IPS-18a (cell line): ENCODE results near the gene LRIT1.

Experiments
- H3K27ac ChIP-seq: one replicate; pipeline ENCODE4 v1.5.1; 2013; ENCODE audit warnings: low read length
- H3K27me3 ChIP-seq: one replicate; pipeline ENCODE4 v1.6.1; 2013; ENCODE audit warnings: mild to moderate bottlenecking, low read length; ENCODE audit not compliant: control insufficient read depth, insufficient read depth
- H3K36me3 ChIP-seq: one replicate; pipeline ENCODE4 v1.6.1; 2013; ENCODE audit warnings: low read depth, low read length; ENCODE audit not compliant: control insufficient read depth
- H3K4me1 ChIP-seq: one replicate; pipeline ENCODE4 v1.6.1; 2013; ENCODE audit warnings: low read depth, low read length; ENCODE audit not compliant: control insufficient read depth
- H3K4me3 ChIP-seq: one replicate; pipeline ENCODE4 v1.5.1; 2013; ENCODE audit warnings: low read length
- H3K9ac ChIP-seq: one replicate; pipeline ENCODE4 v1.6.1; 2013; ENCODE audit warnings: mild to moderate bottlenecking, low read length, moderate library complexity
- H3K9me3 ChIP-seq: one replicate; pipeline ENCODE4 v1.6.1; 2013; ENCODE audit warnings: low read depth, low read length; ENCODE audit not compliant: control insufficient read depth

LRIT1 gene

GRCh38 chr10:84196083-84196482 lies 45.3 kb downstream of the LRIT1 start:
- Histone ChIP-seq H3K27me3 (peaks cover 41% of the 10 kb centered on the region), H3K36me3 (no peaks in the 10 kb centered on the region), H3K4me1 (no peaks in the 10 kb centered on the region), H3K27ac (no peak overlapping the region), H3K9ac (no peak overlapping the region), H3K4me3 (no peak overlapping the region), H3K9me3 (no peaks in the 10 kb centered on the region)

GRCh38 chr10:84195044-84195830 lies 46.1 kb downstream of the LRIT1 start:
- no peaks in the 10 kb centered on the region for H3K36me3 ChIP-seq
- no peak overlapping the region for H3K27ac ChIP-seq
- no peak overlapping the region for H3K9ac ChIP-seq
- no peaks in the 10 kb centered on the region for H3K9me3 ChIP-seq
- H3K27me3 ChIP-seq, result peaks cover 41% of the 10 kb centered on the region
- H3K4me1 ChIP-seq, result no peaks in the 10 kb centered on the region
- peak overlapping the region; percentile 63 for H3K4me3 ChIP-seq

GRCh38 chr10:84194424-84195043 lies 46.8 kb downstream of the LRIT1 start, which contains the start of gene CDHR1:
Gene CDHR1 (plus strand): TSS chr10:84194537. CDS start chr10:84194761, 224 bp downstream.
- Histone ChIP-seq H3K27ac (no peak within 1 kb of the TSS), H3K4me3 (peak within 1 kb of the TSS; percentile 63), H3K27me3 (peaks cover 41% of the 10 kb centered on the region), H3K4me1 (no peaks in the 10 kb centered on the region), H3K9ac (no peak within 1 kb of the TSS), H3K36me3 (no peaks in the 10 kb centered on the region), H3K9me3 (no peaks in the 10 kb centered on the region)

GRCh38 chr10:84193846-84194423 lies 47.4 kb downstream of the LRIT1 start:
- Histone ChIP-seq H3K9me3 (no peaks in the 10 kb centered on the region), H3K4me1 (no peaks in the 10 kb centered on the region), H3K27ac (no peak overlapping the region), H3K9ac (no peak overlapping the region), H3K4me3 (peak overlapping the region; percentile 63), H3K36me3 (no peaks in the 10 kb centered on the region), H3K27me3 (peaks cover 41% of the 10 kb centered on the region)

- Histone ChIP-seq H3K4me3 (no peak overlapping the region), H3K27ac (no peak overlapping the region), H3K4me1 (no peaks in the 10 kb centered on the region), H3K36me3 (no peaks in the 10 kb centered on the region), H3K27me3 (peaks cover 41% of the 10 kb centered on the region), H3K9me3 (no peaks in the 10 kb centered on the region), H3K9ac (no peak overlapping the region)
Observed at GRCh38 chr10:84193327-84193726, 48.0 kb downstream of the LRIT1 start.

- H3K27me3 ChIP-seq, result peaks cover 35% of the 10 kb centered on the region
Observed at GRCh38 chr10:84191106-84191505, 50.2 kb downstream of the LRIT1 start.

GRCh38 chr10:84190621-84191020 lies 50.7 kb downstream of the LRIT1 start:
- no peaks in the 10 kb centered on the region for H3K9me3 ChIP-seq
- peaks cover 30% of the 10 kb centered on the region for H3K27me3 ChIP-seq
- H3K4me1 ChIP-seq, result no peaks in the 10 kb centered on the region
- H3K4me3 ChIP-seq, result no peak overlapping the region
- H3K9ac ChIP-seq, result no peak overlapping the region
- H3K27ac ChIP-seq, result no peak overlapping the region
- no peaks in the 10 kb centered on the region for H3K36me3 ChIP-seq

More at GRCh38 chr10:84191106-84191505, 50.2 kb downstream of the LRIT1 start:
- no peak overlapping the region for H3K4me3 ChIP-seq
- no peak overlapping the region for H3K9ac ChIP-seq
- H3K4me1 ChIP-seq, result no peaks in the 10 kb centered on the region
- H3K27ac ChIP-seq, result no peak overlapping the region
- H3K9me3 ChIP-seq, result no peaks in the 10 kb centered on the region
- H3K36me3 ChIP-seq, result no peaks in the 10 kb centered on the region

GRCh38 chr10:84188815-84189214 lies 52.5 kb downstream of the LRIT1 start:
- H3K9ac ChIP-seq, result no peak overlapping the region
- H3K27me3 ChIP-seq, result peaks cover 13% of the 10 kb centered on the region
- no peaks in the 10 kb centered on the region for H3K4me1 ChIP-seq
- no peak overlapping the region for H3K27ac ChIP-seq
- no peak overlapping the region for H3K4me3 ChIP-seq
- H3K9me3 ChIP-seq, result no peaks in the 10 kb centered on the region
- H3K36me3 ChIP-seq, result no peaks in the 10 kb centered on the region

- Histone ChIP-seq H3K36me3 (no peaks in the 10 kb centered on the region), H3K27ac (no peak overlapping the region)
Observed at GRCh38 chr10:84185526-84186175, 55.7 kb downstream of the LRIT1 start.

GRCh38 chr10:84184517-84184916 lies 56.8 kb downstream of the LRIT1 start:
- Histone ChIP-seq H3K4me3 (no peak overlapping the region), H3K27ac (no peak overlapping the region), H3K9me3 (no peaks in the 10 kb centered on the region), H3K4me1 (no peaks in the 10 kb centered on the region), H3K9ac (no peak overlapping the region), H3K36me3 (no peaks in the 10 kb centered on the region), H3K27me3 (no peaks in the 10 kb centered on the region)

More at GRCh38 chr10:84185526-84186175, 55.7 kb downstream of the LRIT1 start:
- Histone ChIP-seq H3K4me1 (no peaks in the 10 kb centered on the region), H3K9me3 (no peaks in the 10 kb centered on the region), H3K4me3 (no peak overlapping the region), H3K9ac (no peak overlapping the region), H3K27me3 (no peaks in the 10 kb centered on the region)

GRCh38 chr10:84181631-84182030 lies 59.7 kb downstream of the LRIT1 start:
- H3K9ac ChIP-seq, result no peak overlapping the region
- no peaks in the 10 kb centered on the region for H3K27me3 ChIP-seq
- no peak overlapping the region for H3K4me3 ChIP-seq
- H3K4me1 ChIP-seq, result no peaks in the 10 kb centered on the region
- no peaks in the 10 kb centered on the region for H3K9me3 ChIP-seq
- H3K36me3 ChIP-seq, result no peaks in the 10 kb centered on the region
- H3K27ac ChIP-seq, result no peak overlapping the region
